Left lung (tissue), 10 donors: Measurements from ENCODE around the gene GPR135. TPM values are rescaled to one million over a fixed set of nuclear protein-coding genes. Genes with fewer than 3 reads are reported as not detected.

ENCODE experiments used
- ATAC-seq: fragments of 200-7000 bp; cut with Tn5 transposase; one replicate; pipeline ENCODE4 v1.9.1; 2020; ENCODE audit warnings: moderate library complexity
- DNase-seq, 4 donors: peaks; one replicate each; pipeline ENCODE4 v3.0.0-alpha.2; 2013 to 2020
- H3K27ac ChIP-seq, 2 donors: fragments of 200-600 bp; sonication (generic) in 1 of 2; one replicate each; pipeline versions ENCODE4 v1.5.0 to v1.8.0; 2020 to 2021
- H3K27me3 ChIP-seq, 2 donors: fragments of 200-600 bp; sonication (generic) in 1 of 2; one replicate each; pipeline versions ENCODE4 v1.5.0 to v1.8.0; 2020 to 2021
- H3K36me3 ChIP-seq, 2 donors: fragments of 200-600 bp; sonication (generic) in 1 of 2; one replicate each; pipeline versions ENCODE4 v1.5.0 to v1.8.0; 2020 to 2021
- H3K4me1 ChIP-seq, 2 donors: fragments of 200-600 bp; one replicate each; pipeline ENCODE4 v1.8.0; 2021
- H3K4me3 ChIP-seq, 2 donors: fragments of 200-600 bp; sonication (generic) in 1 of 2; one replicate each; pipeline versions ENCODE4 v1.5.0 to v1.8.0; 2020 to 2021; ENCODE audit warnings: mild to moderate bottlenecking in 1 of 2
- H3K9me3 ChIP-seq, 2 donors: fragments of 200-600 bp; sonication (generic) in 1 of 2; one replicate each; pipeline versions ENCODE4 v1.5.0 to v1.8.0; 2020 to 2021
- CTCF ChIP-seq, 2 donors: fragments of 200-600 bp; sonication (generic) in 1 of 2; IDR thresholded peaks; one replicate each; pipeline versions ENCODE4 v1.5.0 to v1.8.0; 2021; ENCODE audit warnings: antibody characterized with exemption in 2 of 2
- intact Hi-C, 2 donors: fragments of 100-400 bp; cut with DNase I; formaldehyde crosslinking; loops; one replicate each; pipeline versions ENCODE4 v1.11.2 to v1.14.2; 2022
- polyA plus RNA-seq, 6 donors: library from polyadenylated mRNA; unstranded; fragments of 120-200 nt; gene quantifications; one replicate each; pipeline ENCODE4 v1.2.1, GENCODE V29; 2013; ENCODE audit not compliant: insufficient read length in 6 of 6
- total RNA-seq, 2 donors: library from RNA; stranded (reverse); fragmentation: NEBNext Ultra II Directional; extraction: Animal tissue kit (Norgen Biotek cat#: 25700); gene quantifications; one replicate each; pipeline ENCODE4 v1.2.1, GENCODE V29; 2021
- donor health status: DM: no; HTN: yes; CAD: no.
- donor health status: DM: no; HTN: no; CAD: no.

Gene GPR135
- total and polyA plus RNA-seq, 8 donors: 1.7 to 6.9 (median 5.7) TPM

- Histone ChIP-seq H3K9me3 (no peaks in the 10 kb centered on the region), H3K36me3 (peaks cover 0 to 37% of the 10 kb centered on the region in 2 donors), H3K4me3 (no peak overlapping the region), H3K4me1 (peaks cover 22 to 38% of the 10 kb centered on the region in 2 donors), H3K27ac (no peak overlapping the region), H3K27me3 (no peaks in the 10 kb centered on the region)
- no peak for TF ChIP-seq CTCF (IDR thresholded peaks at IDR 0.05)
- ATAC-seq (no peak), DNase-seq (no peak)
- intact Hi-C loops: no loop called here
These were observed 13.4 kb upstream of the GPR135 start for GRCh38 chr14:59478540-59478939.

DNA sequence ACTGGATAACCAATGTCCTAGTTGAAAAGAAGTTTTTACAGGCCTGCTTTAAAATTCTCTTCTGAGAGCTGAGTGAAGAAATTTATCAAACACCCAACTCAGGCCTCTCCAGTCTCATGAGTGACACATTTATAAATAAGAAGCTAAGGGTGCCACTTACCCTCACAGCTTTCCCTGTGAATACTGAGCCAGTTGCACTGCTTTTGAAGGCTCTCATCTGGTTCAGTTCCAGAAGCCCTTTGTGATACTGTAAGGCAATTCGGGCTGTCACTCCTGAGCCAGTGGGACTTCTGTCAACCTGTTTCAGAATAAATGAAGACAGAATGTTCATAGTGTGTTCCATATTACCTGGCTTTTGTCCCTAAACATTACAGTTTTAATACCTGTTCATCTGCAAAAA lies 10.5 kb upstream of the GPR135 start:
- DNase-seq (peak in 1 of 4 donors; percentile 21), ATAC-seq (peak; percentile 75)
- intact Hi-C loops: no loop called here
- TF ChIP-seq CTCF (IDR thresholded peaks at IDR 0.05): no peak
- peaks cover 0 to 11% of the 10 kb centered on the region in 2 donors for H3K4me1 ChIP-seq
- peaks cover 0 to 55% of the 10 kb centered on the region in 2 donors for H3K36me3 ChIP-seq
- H3K4me3 ChIP-seq: no peak overlapping the region
- no peak overlapping the region for H3K27ac ChIP-seq
- no peaks in the 10 kb centered on the region for H3K27me3 ChIP-seq
- H3K9me3 ChIP-seq: no peaks in the 10 kb centered on the region

DNA sequence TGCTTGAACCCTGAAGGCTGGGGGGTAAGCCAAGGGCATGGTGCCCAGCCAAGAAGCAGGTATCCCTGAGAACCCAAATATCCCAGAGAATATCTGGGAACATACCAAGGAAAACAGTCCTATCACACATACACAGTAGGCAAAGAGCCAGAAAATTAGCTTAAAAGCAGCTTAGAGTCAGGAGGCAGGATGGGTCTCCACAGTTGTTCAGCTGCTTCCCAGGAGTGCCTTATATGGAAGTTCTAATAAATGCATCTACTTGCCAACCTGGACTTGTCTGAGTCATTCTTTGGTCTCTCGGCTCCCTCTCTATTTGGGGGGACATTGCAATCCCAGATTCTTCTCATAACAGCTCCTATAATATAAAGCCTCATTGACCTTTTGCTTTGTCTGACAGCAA lies 9.0 kb upstream of the GPR135 start:
- TF ChIP-seq CTCF (IDR thresholded peaks at IDR 0.05): no peak
- Histone ChIP-seq H3K4me3 (no peak overlapping the region), H3K9me3 (no peaks in the 10 kb centered on the region), H3K27ac (no peak overlapping the region), H3K27me3 (no peaks in the 10 kb centered on the region), H3K4me1 (no peaks in the 10 kb centered on the region), H3K36me3 (peaks cover 0 to 59% of the 10 kb centered on the region in 2 donors)
- intact Hi-C loops: no loop called here
- ATAC-seq (no peak), DNase-seq (no peak)

GRCh38 chr14:59464486-59465315 lies 479 bp downstream of the GPR135 start:
- Histone ChIP-seq H3K4me3 (peak overlapping the region; percentile 52 to 57), H3K9me3 (no peaks in the 10 kb centered on the region), H3K4me1 (peaks cover 5 to 19% of the 10 kb centered on the region in 2 donors), H3K27me3 (peaks cover 0 to 29% of the 10 kb centered on the region in 2 donors), H3K27ac (peak overlapping the region in 1 of 2 donors; percentile 8), H3K36me3 (no peaks in the 10 kb centered on the region)
- DNase-seq (peak; percentile 63 to 92 (median 71)), ATAC-seq (peak; percentile 89)
- no peak for TF ChIP-seq CTCF (IDR thresholded peaks at IDR 0.05)
- intact Hi-C loops: no loop called here

DNA sequence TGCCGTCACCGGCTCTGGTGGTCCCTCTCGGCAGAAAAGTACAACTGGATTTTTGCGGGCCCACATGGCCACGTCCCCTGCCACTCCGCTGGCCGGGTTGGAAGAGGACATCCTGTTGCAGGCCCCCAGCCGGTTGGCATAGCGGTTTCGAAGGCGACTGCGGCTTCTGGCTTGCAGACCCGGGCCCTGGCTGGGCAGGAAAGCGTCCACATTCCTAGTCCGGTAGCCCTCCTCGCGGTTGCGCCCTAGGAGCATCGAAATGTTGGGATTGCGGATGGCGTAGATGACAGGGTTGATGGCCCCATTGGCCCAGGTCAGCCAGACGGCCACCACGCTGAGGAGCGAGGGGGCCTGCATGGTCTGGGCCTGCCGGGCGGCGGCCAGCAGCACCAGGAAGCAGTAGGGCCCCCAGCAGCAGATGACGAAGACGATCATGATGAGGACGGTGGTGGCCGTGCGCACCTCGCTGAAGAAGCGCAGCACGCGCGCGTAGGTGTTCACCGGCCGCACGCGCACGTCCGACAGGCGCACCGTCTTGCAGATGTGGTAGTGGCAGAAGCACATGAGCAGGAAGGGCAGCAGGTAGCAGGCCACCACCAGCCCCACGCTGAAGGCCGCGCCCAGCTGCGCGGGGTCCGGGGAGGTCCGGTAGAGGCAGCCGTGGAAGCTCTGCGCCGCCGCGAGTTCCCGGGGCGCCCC lies 1.2 kb downstream of the GPR135 start:
- no peak for ATAC-seq
- intact Hi-C loops: no loop called here

More for the DNA sequence above, 1.2 kb downstream of the GPR135 start:
- Histone ChIP-seq H3K9me3 (no peaks in the 10 kb centered on the region), H3K27me3 (peaks cover 0 to 29% of the 10 kb centered on the region in 2 donors), H3K36me3 (no peaks in the 10 kb centered on the region), H3K4me1 (peaks cover 5 to 19% of the 10 kb centered on the region in 2 donors), H3K27ac (peak overlapping the region in 1 of 2 donors; percentile 8), H3K4me3 (peak overlapping the region; percentile 52 to 57)
- DNase-seq: peak in 3 of 4 donors; percentile 21 to 58 (median 28)
- TF ChIP-seq CTCF (IDR thresholded peaks at IDR 0.05): no peak
